Trophoblast cell (in vitro differentiated cells and primary cell): ENCODE results near the gene TOPAZ1.

ENCODE experiments used
- DNase-seq, 2 donors: peaks; one replicate each; pipeline ENCODE4 v3.0.0-alpha.2; 2016
- H2AFZ ChIP-seq: 2 replicates; pipeline ENCODE4 v1.6.1; 2013; ENCODE audit warnings: low read length, moderate library complexity, mild to moderate bottlenecking; ENCODE audit not compliant: insufficient read depth, poor library complexity
- H2AK5ac ChIP-seq: 2 replicates; pipeline ENCODE4 v1.6.1; 2013; ENCODE audit warnings: mild to moderate bottlenecking, low read length
- H2BK120ac ChIP-seq: 2 replicates; pipeline ENCODE4 v1.6.1; 2013; ENCODE audit warnings: low read length, mild to moderate bottlenecking, moderate library complexity; ENCODE audit not compliant: insufficient read depth, poor library complexity
- H2BK12ac ChIP-seq: 2 replicates; pipeline ENCODE4 v1.6.1; 2013; ENCODE audit warnings: mild to moderate bottlenecking, low read length, moderate library complexity
- H2BK5ac ChIP-seq: 2 replicates; pipeline ENCODE4 v1.6.1; 2013; ENCODE audit warnings: low read length, low read depth, moderate library complexity, mild to moderate bottlenecking; ENCODE audit not compliant: poor library complexity
- H3K14ac ChIP-seq: 2 replicates; pipeline ENCODE4 v1.6.1; 2013; ENCODE audit warnings: mild to moderate bottlenecking, low read length
- H3K18ac ChIP-seq: 2 replicates; pipeline ENCODE4 v1.6.1; 2013; ENCODE audit warnings: mild to moderate bottlenecking, low read length
- H3K23ac ChIP-seq: 2 replicates; pipeline ENCODE4 v1.6.1; 2013; ENCODE audit warnings: low read length
- H3K27ac ChIP-seq: 2 replicates; pipeline ENCODE4 v1.5.1; 2013; ENCODE audit warnings: low read depth, mild to moderate bottlenecking, inconsistent platforms, low read length, moderate library complexity
- H3K27me3 ChIP-seq: 2 replicates; pipeline ENCODE4 v1.6.1; 2013; ENCODE audit warnings: inconsistent platforms, mild to moderate bottlenecking, low read length, moderate library complexity; ENCODE audit not compliant: insufficient read depth
- H3K36me3 ChIP-seq, 2 experiments: 1 replicate in 1 of 2; 2 replicates in 1 of 2; pipeline ENCODE4 v1.6.1; 2013; ENCODE audit warnings: low read length in 2 of 2, mild to moderate bottlenecking in 2 of 2, moderate library complexity in 1 of 2; ENCODE audit not compliant: insufficient read depth in 2 of 2, control insufficient read depth in 1 of 2
- H3K4ac ChIP-seq: 2 replicates; pipeline ENCODE4 v1.6.1; 2013; ENCODE audit warnings: low read depth, mild to moderate bottlenecking, low read length, moderate library complexity
- H3K4me1 ChIP-seq, 2 experiments: 1 replicate in 1 of 2; 2 replicates in 1 of 2; pipeline ENCODE4 v1.6.1; 2013; ENCODE audit warnings: low read length in 2 of 2, mild to moderate bottlenecking in 2 of 2, moderate library complexity in 1 of 2; ENCODE audit not compliant: insufficient read depth in 2 of 2, control insufficient read depth in 1 of 2
- H3K4me2 ChIP-seq: 2 replicates; pipeline ENCODE4 v1.6.1; 2013; ENCODE audit warnings: inconsistent platforms, mild to moderate bottlenecking, low read length, moderate library complexity
- H3K4me3 ChIP-seq: 2 replicates; pipeline ENCODE4 v1.5.1; 2013; ENCODE audit warnings: mild to moderate bottlenecking, low read depth, low read length, inconsistent platforms
- H3K79me1 ChIP-seq: one replicate; pipeline ENCODE4 v1.6.1; 2013; ENCODE audit warnings: low read length
- H3K79me2 ChIP-seq: 2 replicates; pipeline ENCODE4 v1.6.1; 2013; ENCODE audit warnings: low read length, mild to moderate bottlenecking; ENCODE audit not compliant: control insufficient read depth, insufficient read depth, poor library complexity
- H3K9ac ChIP-seq: 2 replicates; pipeline ENCODE4 v1.6.1; 2013; ENCODE audit warnings: mild to moderate bottlenecking, low read length
- H3K9me3 ChIP-seq: 2 replicates; pipeline ENCODE4 v1.6.1; 2013; ENCODE audit warnings: low read depth, mild to moderate bottlenecking, control low read depth, inconsistent platforms, low read length; ENCODE audit not compliant: insufficient read depth
- H4K12ac ChIP-seq: 2 replicates; pipeline ENCODE4 v1.6.1; 2013; ENCODE audit warnings: low read depth, mild to moderate bottlenecking, low read length, moderate library complexity
- H4K8ac ChIP-seq: 2 replicates; pipeline ENCODE4 v1.6.1; 2013; ENCODE audit warnings: low read depth, mild to moderate bottlenecking, low read length, moderate library complexity
- H4K91ac ChIP-seq: one replicate; pipeline ENCODE4 v1.6.1; 2013; ENCODE audit warnings: low read depth, mild to moderate bottlenecking, low read length, moderate library complexity
- WGBS: extraction: QIAGEN DNeasy Blood & Tissue Kit; methylation state at CpG from one replicate; pipeline ENCODE4 v1.1.7; 2013; ENCODE audit warnings: missing lambda C conversion rate; ENCODE audit not compliant: insufficient read length, insufficient coverage; ENCODE audit errors: extremely low coverage; 5-methylcytosine and 5-hydroxymethylcytosine counted together

The TOPAZ1 gene

DNA sequence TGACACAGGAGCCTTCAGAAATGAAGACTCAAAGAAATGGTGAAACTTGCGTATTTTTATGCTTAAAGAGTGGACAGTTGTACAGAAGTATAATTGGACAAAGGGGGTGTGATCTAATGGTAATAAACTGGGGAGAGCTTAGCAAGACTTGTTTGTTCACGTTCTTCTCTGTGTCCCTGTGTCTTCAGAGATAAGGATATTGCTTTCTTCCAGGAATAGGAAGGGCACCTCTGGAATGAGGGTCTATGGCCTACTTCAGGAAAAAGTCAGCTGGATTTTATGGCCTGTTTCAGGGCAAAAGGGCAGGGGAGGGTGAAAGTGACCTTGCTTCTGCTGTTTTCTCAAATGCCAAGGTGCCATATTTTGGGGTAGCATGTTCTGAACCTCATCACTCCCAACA, 4.5 kb upstream of the TOPAZ1 start:
- H4K12ac ChIP-seq: no peak overlapping the region
- no peak overlapping the region for H3K4me3 ChIP-seq
- WGBS: no CpG with 5 or more reads among the region's 2 CpGs
- peaks cover 6% of the 10 kb centered on the region in 2 experiments for H3K4me1 ChIP-seq
- no peak for DNase-seq
- H3K4me2 ChIP-seq: no peak overlapping the region
- H3K14ac ChIP-seq: no peak overlapping the region
- no peaks in the 10 kb centered on the region for H3K79me2 ChIP-seq
- no peaks in the 10 kb centered on the region for H3K27me3 ChIP-seq
- no peak overlapping the region for H3K18ac ChIP-seq
- H3K27ac ChIP-seq: no peak overlapping the region
- peaks cover 2% of the 10 kb centered on the region for H3K9me3 ChIP-seq
- H4K8ac ChIP-seq: no peak overlapping the region
- H2BK12ac ChIP-seq: no peak overlapping the region
- H4K91ac ChIP-seq: no peak overlapping the region
- no peak overlapping the region for H2BK120ac ChIP-seq
- no peak overlapping the region for H3K9ac ChIP-seq
- no peaks in the 10 kb centered on the region for H3K79me1 ChIP-seq
- H2AFZ ChIP-seq: no peak overlapping the region
- no peak overlapping the region for H3K4ac ChIP-seq
- H2BK5ac ChIP-seq: no peak overlapping the region
- no peak overlapping the region for H2AK5ac ChIP-seq
- no peak overlapping the region for H3K23ac ChIP-seq
- H3K36me3 ChIP-seq: no peaks in the 10 kb centered on the region

GRCh38 chr3:44237665-44238064, 4.0 kb upstream of the TOPAZ1 start:
- Histone ChIP-seq H3K4me1 (peaks cover 6% of the 10 kb centered on the region in 2 experiments), H3K4ac (no peak overlapping the region), H3K9me3 (peaks cover 2% of the 10 kb centered on the region), H2AFZ (no peak overlapping the region), H3K14ac (no peak overlapping the region), H3K36me3 (no peaks in the 10 kb centered on the region), H3K79me1 (no peaks in the 10 kb centered on the region), H3K9ac (no peak overlapping the region), H3K18ac (no peak overlapping the region), H4K91ac (no peak overlapping the region), H3K79me2 (no peaks in the 10 kb centered on the region), H2BK5ac (no peak overlapping the region), H3K4me3 (no peak overlapping the region), H2BK120ac (no peak overlapping the region), H4K8ac (no peak overlapping the region), H2AK5ac (no peak overlapping the region), H3K27me3 (no peaks in the 10 kb centered on the region), H2BK12ac (no peak overlapping the region), H4K12ac (no peak overlapping the region), H3K27ac (no peak overlapping the region), H3K4me2 (no peak overlapping the region), H3K23ac (no peak overlapping the region)
- no CpG with 5 or more reads among the region's 3 CpGs for WGBS
- no peak for DNase-seq

DNA sequence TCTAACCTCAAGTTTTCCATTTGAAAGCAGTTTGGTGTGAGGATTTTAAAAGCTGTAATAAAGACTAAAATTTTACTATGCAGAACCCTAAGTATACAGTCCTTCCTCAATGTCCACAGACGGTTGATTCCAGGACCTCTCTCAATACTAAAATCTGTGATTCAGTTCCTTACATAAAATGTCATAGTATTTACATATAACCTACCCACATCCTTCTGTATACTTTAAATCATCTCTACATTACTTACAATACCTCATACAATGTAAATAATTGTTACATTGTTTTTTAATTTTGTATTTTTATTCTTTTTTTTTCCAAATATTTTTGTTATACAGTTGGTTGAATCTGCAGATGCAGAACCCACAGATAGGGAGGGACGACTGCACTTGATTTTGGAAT, 2.8 kb upstream of the TOPAZ1 start:
- H3K4ac ChIP-seq: no peak overlapping the region
- no peak overlapping the region for H2BK120ac ChIP-seq
- H2BK5ac ChIP-seq: no peak overlapping the region
- H2AFZ ChIP-seq: no peak overlapping the region
- no peak overlapping the region for H3K14ac ChIP-seq
- no peak overlapping the region for H3K4me3 ChIP-seq
- no peak overlapping the region for H2AK5ac ChIP-seq
- H3K27me3 ChIP-seq: no peaks in the 10 kb centered on the region
- H3K36me3 ChIP-seq: no peaks in the 10 kb centered on the region
- no peak overlapping the region for H3K18ac ChIP-seq
- no peak overlapping the region for H3K27ac ChIP-seq
- no peak overlapping the region for H3K9ac ChIP-seq
- H3K23ac ChIP-seq: no peak overlapping the region
- WGBS: no CpG with 5 or more reads among the region's 2 CpGs
- no peak overlapping the region for H4K8ac ChIP-seq
- no peak overlapping the region for H2BK12ac ChIP-seq
- H4K12ac ChIP-seq: no peak overlapping the region
- H4K91ac ChIP-seq: no peak overlapping the region
- H3K79me2 ChIP-seq: no peaks in the 10 kb centered on the region
- no peak for DNase-seq
- no peak overlapping the region for H3K4me2 ChIP-seq
- peaks cover 2% of the 10 kb centered on the region for H3K9me3 ChIP-seq
- H3K79me1 ChIP-seq: no peaks in the 10 kb centered on the region
- H3K4me1 ChIP-seq: peaks cover 6% of the 10 kb centered on the region in 2 experiments

- H3K79me2 ChIP-seq: no peaks in the 10 kb centered on the region
- no peak overlapping the region for H3K9ac ChIP-seq
- H2BK120ac ChIP-seq: no peak overlapping the region
- no peak overlapping the region for H4K91ac ChIP-seq
- no peak overlapping the region for H4K8ac ChIP-seq
- no peak overlapping the region for H3K4ac ChIP-seq
- no peak overlapping the region for H2AK5ac ChIP-seq
- DNase-seq: no peak
- H2BK12ac ChIP-seq: no peak overlapping the region
- H3K79me1 ChIP-seq: no peaks in the 10 kb centered on the region
- H2AFZ ChIP-seq: no peak overlapping the region
- no peak overlapping the region for H3K4me2 ChIP-seq
- no peak overlapping the region for H3K4me3 ChIP-seq
- H3K4me1 ChIP-seq: peaks cover 6% of the 10 kb centered on the region in 2 experiments
- H3K14ac ChIP-seq: no peak overlapping the region
- H2BK5ac ChIP-seq: no peak overlapping the region
- no peak overlapping the region for H3K27ac ChIP-seq
- WGBS: no CpG with 5 or more reads among the region's 1 CpG
- no peaks in the 10 kb centered on the region for H3K36me3 ChIP-seq
- no peak overlapping the region for H3K23ac ChIP-seq
- peaks cover 2% of the 10 kb centered on the region for H3K9me3 ChIP-seq
- no peak overlapping the region for H3K18ac ChIP-seq
- H3K27me3 ChIP-seq: no peaks in the 10 kb centered on the region
- no peak overlapping the region for H4K12ac ChIP-seq
These were observed 1.6 kb upstream of the TOPAZ1 start for GRCh38 chr3:44240061-44240460.
